Measurements from ENCODE around the gene SURF4.

SURF4 gene

GRCh38 chr9:133352635-133353340, 23.1 kb downstream of the SURF4 start:
- DNase-seq (ENCODE audit: low read depth in 2 of 2), result no peak

- peak in 1 of 2 donors; percentile 39 for DNase-seq (ENCODE audit: low read depth in 2 of 2)
Observed at GRCh38 chr9:133351908-133352634, 23.8 kb downstream of the SURF4 start.

GRCh38 chr9:133351526-133351907, 24.3 kb downstream of the SURF4 start:
- DNase-seq (ENCODE audit: low read depth in 2 of 2), result no peak

- no peak for DNase-seq (ENCODE audit: low read depth in 2 of 2)
Observed at GRCh38 chr9:133349965-133350616, 25.8 kb downstream of the SURF4 start.

- DNase-seq (ENCODE audit: low read depth in 2 of 2), result no peak
Observed at GRCh38 chr9:133348718-133349573, 26.9 kb downstream of the SURF4 start.

- peak; percentile 91 for DNase-seq (ENCODE audit: low read depth in 2 of 2)
Observed at GRCh38 chr9:133347985-133348717, 27.7 kb downstream of the SURF4 start, which contains the start of the genes MED22 and RPL7A. TSS of gene MED22 (minus strand) at chr9:133348131. CDS start at chr9:133346662, 1,469 bp downstream. TSS of gene RPL7A (plus strand) at chr9:133348218. CDS start at chr9:133348244, 26 bp downstream.

GRCh38 chr9:133347515-133347984, 28.3 kb downstream of the SURF4 start:
- no peak for DNase-seq (ENCODE audit: low read depth in 2 of 2)

- DNase-seq (ENCODE audit: low read depth in 2 of 2), result no peak
Observed at GRCh38 chr9:133346021-133346785, 29.7 kb downstream of the SURF4 start.

GRCh38 chr9:133345596-133345995, 30.3 kb downstream of the SURF4 start:
- no peak for DNase-seq (ENCODE audit: low read depth in 2 of 2)

- no peak for DNase-seq (ENCODE audit: low read depth in 2 of 2)
Observed at GRCh38 chr9:133344979-133345378, 30.9 kb downstream of the SURF4 start.

- DNase-seq (ENCODE audit: low read depth in 2 of 2), result no peak
Observed at GRCh38 chr9:133344071-133344470, 31.8 kb downstream of the SURF4 start.

- DNase-seq (ENCODE audit: low read depth in 2 of 2), result no peak
Observed at GRCh38 chr9:133342570-133342969, 33.3 kb downstream of the SURF4 start.

- DNase-seq (ENCODE audit: low read depth in 2 of 2), result no peak
Observed at GRCh38 chr9:133342069-133342406, 33.8 kb downstream of the SURF4 start.

GRCh38 chr9:133341369-133342068, 34.3 kb downstream of the SURF4 start:
- no peak for DNase-seq (ENCODE audit: low read depth in 2 of 2)

- no peak for DNase-seq (ENCODE audit: low read depth in 2 of 2)
Observed at GRCh38 chr9:133340916-133341315, 34.9 kb downstream of the SURF4 start.

- DNase-seq (ENCODE audit: low read depth in 2 of 2), result no peak
Observed at GRCh38 chr9:133340256-133340655, 35.6 kb downstream of the SURF4 start.

- no peak for DNase-seq (ENCODE audit: low read depth in 2 of 2)
Observed at GRCh38 chr9:133339641-133340040, 36.2 kb downstream of the SURF4 start.

GRCh38 chr9:133335924-133336811, 39.7 kb downstream of the SURF4 start, which contains the start of gene SURF6:
TSS of gene SURF6 (minus strand) at chr9:133336188. CDS start at chr9:133336132, 56 bp downstream.
- DNase-seq (ENCODE audit: low read depth in 2 of 2), result peak; percentile 92 to 93
